HepG2 (cell line): Measurements from ENCODE around the gene SCARF1. TPM values are rescaled to one million over a fixed set of nuclear protein-coding genes. Genes with fewer than 3 reads are reported as not detected.

Experiments used
- POGZ ChIP-seq: sonication (generic); formaldehyde crosslinking; IDR thresholded peaks from 2 replicates; pipeline ENCODE4 v1.4.0; 2020; ENCODE audit warnings: mild to moderate bottlenecking, missing genetic modification reagents
- SP5 ChIP-seq: IDR thresholded peaks from 2 replicates; pipeline ENCODE4 v1.6.1; 2016; ENCODE audit warnings: low read depth, borderline replicate concordance
- SYNCRIP ChIP-seq: fragments of 200-400 bp; formaldehyde crosslinking; IDR thresholded peaks from 2 replicates; pipeline ENCODE4 v1.6.1; 2018; ENCODE audit warnings: mild to moderate bottlenecking, low read depth, low read length; ENCODE audit not compliant: insufficient read depth
- ZNF225 ChIP-seq: sonication (generic); formaldehyde crosslinking; IDR thresholded peaks from 2 replicates; pipeline ENCODE4 v1.4.0; 2020; ENCODE audit warnings: mild to moderate bottlenecking, missing genetic modification reagents
- ZNF496 ChIP-seq: sonication (generic); formaldehyde crosslinking; IDR thresholded peaks from 2 replicates; pipeline ENCODE4 v1.8.1; 2023; ENCODE audit warnings: mild to moderate bottlenecking, moderate library complexity, missing genetic modification reagents; ENCODE audit not compliant: insufficient replicate concordance
- ZNF550 ChIP-seq: sonication (generic); formaldehyde crosslinking; IDR thresholded peaks from 2 replicates; pipeline ENCODE4 v1.4.0; 2020; ENCODE audit warnings: mild to moderate bottlenecking, missing genetic modification reagents, borderline replicate concordance
- ZNF775 ChIP-seq: sonication (generic); formaldehyde crosslinking; IDR thresholded peaks from 2 replicates; pipeline ENCODE4 v1.4.0; 2020; ENCODE audit warnings: missing genetic modification reagents, mild to moderate bottlenecking, moderate library complexity, borderline replicate concordance
- ZNF879 ChIP-seq: sonication (generic); formaldehyde crosslinking; IDR thresholded peaks from 2 replicates; pipeline ENCODE4 v1.8.1; 2023; ENCODE audit warnings: missing genetic modification reagents
- polyA plus RNA-seq, 8 experiments: library from polyadenylated mRNA; depleted of rRNA in 3 of 8; stranded (reverse) in 7 of 8; unstranded in 1 of 8; fragments of >200 nt; fragmentation: Illumina TruSeq in 4 of 8; extraction: Trizol in 4 of 8; gene quantifications; 2 replicates each; pipeline versions ENCODE4 v1.2.1 to v1.2.3, GENCODE V29; 2011 to 2016; ENCODE audit warnings: low read depth in 4 of 8, missing spikeins in 1 of 8, mixed read lengths in 1 of 8; ENCODE audit not compliant: insufficient read depth in 1 of 8
- total RNA-seq, 5 experiments: library from RNA; depleted of rRNA; stranded (reverse); fragments of >200 nt; fragmentation: Illumina TruSeq; extraction: Trizol; gene quantifications; 2 replicates each; pipeline ENCODE4 v1.2.3, GENCODE V29; 2016; ENCODE audit warnings: low read depth in 1 of 5
- TF ChIP-seq, protein P1 (sequence below): sonication (generic); formaldehyde crosslinking; conservative IDR thresholded peaks from 2 replicates; pipeline ENCODE4 v1.4.0; 2020; ENCODE audit warnings: missing genetic modification reagents
- TF ChIP-seq, protein P2 (sequence below): sonication (generic); formaldehyde crosslinking; IDR thresholded peaks from 2 replicates; pipeline ENCODE4 v1.4.0; 2020; ENCODE audit warnings: mild to moderate bottlenecking, missing genetic modification reagents
- TF ChIP-seq, protein P3 (sequence below): sonication (generic); formaldehyde crosslinking; IDR thresholded peaks from 2 replicates; pipeline ENCODE4 v1.4.0; 2020; ENCODE audit warnings: missing genetic modification reagents
- TF ChIP-seq, protein P4 (sequence below): sonication (generic); formaldehyde crosslinking; IDR thresholded peaks from 2 replicates; pipeline ENCODE4 v1.4.0; 2020; ENCODE audit warnings: missing genetic modification reagents
- TF ChIP-seq, protein P5 (sequence below): sonication (generic); formaldehyde crosslinking; IDR thresholded peaks from 2 replicates; pipeline ENCODE4 v1.9.0; 2021; ENCODE audit warnings: missing genetic modification reagents, borderline replicate concordance
- TF ChIP-seq, protein P6 (sequence below): sonication (generic); formaldehyde crosslinking; conservative IDR thresholded peaks from 2 replicates; pipeline ENCODE4 v1.4.0; 2020; ENCODE audit warnings: missing genetic modification reagents
- TF ChIP-seq, protein P7 (sequence below), 2 experiments: fragments of 450-650 bp in 1 of 2; sonication (generic) in 1 of 2; formaldehyde crosslinking; IDR thresholded peaks; 2 replicates each; pipeline versions ENCODE4 v1.5.0 to v1.8.0; 2020 to 2022; ENCODE audit warnings: mild to moderate bottlenecking in 1 of 2, missing genetic modification reagents in 1 of 2

SCARF1 gene
- total and polyA plus RNA-seq, 2 of the 13 experiments (the other 11 are each of a cell fraction or from before 2014, with no cell fraction given), result 0.24 to 0.71 TPM

DNA sequence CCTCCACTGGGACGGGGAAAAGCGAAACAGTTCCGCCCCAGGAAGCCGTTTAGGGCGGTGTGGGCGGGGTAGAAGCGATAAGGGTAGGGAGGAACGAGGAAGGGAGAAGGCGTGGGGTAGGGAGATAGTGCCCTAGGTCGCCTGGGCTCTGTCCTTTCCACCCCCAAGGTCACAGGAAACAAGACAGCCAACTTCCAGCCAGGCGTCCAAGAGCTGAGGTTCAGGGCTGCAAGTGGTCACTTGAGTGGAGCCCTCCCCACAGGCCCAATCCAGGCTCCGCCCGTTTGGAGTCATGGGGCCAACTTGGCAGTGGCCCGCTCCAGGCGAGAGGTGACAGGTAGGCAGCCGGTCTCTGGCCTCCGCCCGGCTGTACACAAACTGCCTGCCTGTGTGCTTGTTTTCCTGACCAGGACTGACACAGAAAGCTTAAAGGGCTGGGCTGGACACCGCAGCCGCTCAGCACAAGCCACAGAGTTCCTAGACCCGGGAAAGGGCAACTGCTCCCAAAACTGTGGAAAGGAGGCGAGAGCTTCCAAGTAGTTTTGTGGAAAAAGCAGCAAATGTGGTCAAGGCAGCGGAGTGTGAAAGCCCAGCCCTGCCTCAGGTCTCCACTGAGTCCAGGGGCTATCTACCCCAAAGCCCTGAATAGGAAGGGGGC lies 4.4 kb upstream of the SCARF1 start, which contains the start of gene RILP (continued):
- TF ChIP-seq ZNF879 (CRISPR knock-in tag), result no peak
- TF ChIP-seq, protein P1, sequence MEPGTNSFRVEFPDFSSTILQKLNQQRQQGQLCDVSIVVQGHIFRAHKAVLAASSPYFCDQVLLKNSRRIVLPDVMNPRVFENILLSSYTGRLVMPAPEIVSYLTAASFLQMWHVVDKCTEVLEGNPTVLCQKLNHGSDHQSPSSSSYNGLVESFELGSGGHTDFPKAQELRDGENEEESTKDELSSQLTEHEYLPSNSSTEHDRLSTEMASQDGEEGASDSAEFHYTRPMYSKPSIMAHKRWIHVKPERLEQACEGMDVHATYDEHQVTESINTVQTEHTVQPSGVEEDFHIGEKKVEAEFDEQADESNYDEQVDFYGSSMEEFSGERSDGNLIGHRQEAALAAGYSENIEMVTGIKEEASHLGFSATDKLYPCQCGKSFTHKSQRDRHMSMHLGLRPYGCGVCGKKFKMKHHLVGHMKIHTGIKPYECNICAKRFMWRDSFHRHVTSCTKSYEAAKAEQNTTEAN, result no peak
- TF ChIP-seq, protein P2, sequence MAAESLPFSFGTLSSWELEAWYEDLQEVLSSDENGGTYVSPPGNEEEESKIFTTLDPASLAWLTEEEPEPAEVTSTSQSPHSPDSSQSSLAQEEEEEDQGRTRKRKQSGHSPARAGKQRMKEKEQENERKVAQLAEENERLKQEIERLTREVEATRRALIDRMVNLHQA (CRISPR knock-in tag), result no peak
- TF ChIP-seq SP5 (CRISPR knock-in tag), result peak; percentile 78; the same call in 1 of the 2 replicates
- peak; percentile 5; the same call in 1 of the 2 replicates for TF ChIP-seq ZNF225 (CRISPR knock-in tag)
- TF ChIP-seq, protein P3, sequence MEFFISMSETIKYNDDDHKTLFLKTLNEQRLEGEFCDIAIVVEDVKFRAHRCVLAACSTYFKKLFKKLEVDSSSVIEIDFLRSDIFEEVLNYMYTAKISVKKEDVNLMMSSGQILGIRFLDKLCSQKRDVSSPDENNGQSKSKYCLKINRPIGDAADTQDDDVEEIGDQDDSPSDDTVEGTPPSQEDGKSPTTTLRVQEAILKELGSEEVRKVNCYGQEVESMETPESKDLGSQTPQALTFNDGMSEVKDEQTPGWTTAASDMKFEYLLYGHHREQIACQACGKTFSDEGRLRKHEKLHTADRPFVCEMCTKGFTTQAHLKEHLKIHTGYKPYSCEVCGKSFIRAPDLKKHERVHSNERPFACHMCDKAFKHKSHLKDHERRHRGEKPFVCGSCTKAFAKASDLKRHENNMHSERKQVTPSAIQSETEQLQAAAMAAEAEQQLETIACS (CRISPR knock-in tag), result no peak
- TF ChIP-seq, protein P4, sequence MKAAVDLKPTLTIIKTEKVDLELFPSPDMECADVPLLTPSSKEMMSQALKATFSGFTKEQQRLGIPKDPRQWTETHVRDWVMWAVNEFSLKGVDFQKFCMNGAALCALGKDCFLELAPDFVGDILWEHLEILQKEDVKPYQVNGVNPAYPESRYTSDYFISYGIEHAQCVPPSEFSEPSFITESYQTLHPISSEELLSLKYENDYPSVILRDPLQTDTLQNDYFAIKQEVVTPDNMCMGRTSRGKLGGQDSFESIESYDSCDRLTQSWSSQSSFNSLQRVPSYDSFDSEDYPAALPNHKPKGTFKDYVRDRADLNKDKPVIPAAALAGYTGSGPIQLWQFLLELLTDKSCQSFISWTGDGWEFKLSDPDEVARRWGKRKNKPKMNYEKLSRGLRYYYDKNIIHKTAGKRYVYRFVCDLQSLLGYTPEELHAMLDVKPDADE (CRISPR knock-in tag), result no peak
- TF ChIP-seq, protein P5, sequence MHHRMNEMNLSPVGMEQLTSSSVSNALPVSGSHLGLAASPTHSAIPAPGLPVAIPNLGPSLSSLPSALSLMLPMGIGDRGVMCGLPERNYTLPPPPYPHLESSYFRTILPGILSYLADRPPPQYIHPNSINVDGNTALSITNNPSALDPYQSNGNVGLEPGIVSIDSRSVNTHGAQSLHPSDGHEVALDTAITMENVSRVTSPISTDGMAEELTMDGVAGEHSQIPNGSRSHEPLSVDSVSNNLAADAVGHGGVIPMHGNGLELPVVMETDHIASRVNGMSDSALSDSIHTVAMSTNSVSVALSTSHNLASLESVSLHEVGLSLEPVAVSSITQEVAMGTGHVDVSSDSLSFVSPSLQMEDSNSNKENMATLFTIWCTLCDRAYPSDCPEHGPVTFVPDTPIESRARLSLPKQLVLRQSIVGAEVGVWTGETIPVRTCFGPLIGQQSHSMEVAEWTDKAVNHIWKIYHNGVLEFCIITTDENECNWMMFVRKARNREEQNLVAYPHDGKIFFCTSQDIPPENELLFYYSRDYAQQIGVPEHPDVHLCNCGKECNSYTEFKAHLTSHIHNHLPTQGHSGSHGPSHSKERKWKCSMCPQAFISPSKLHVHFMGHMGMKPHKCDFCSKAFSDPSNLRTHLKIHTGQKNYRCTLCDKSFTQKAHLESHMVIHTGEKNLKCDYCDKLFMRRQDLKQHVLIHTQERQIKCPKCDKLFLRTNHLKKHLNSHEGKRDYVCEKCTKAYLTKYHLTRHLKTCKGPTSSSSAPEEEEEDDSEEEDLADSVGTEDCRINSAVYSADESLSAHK (CRISPR knock-in tag), result no peak
- no peak for TF ChIP-seq ZNF496
- no peak for TF ChIP-seq SYNCRIP
- no peak for TF ChIP-seq ZNF550 (CRISPR knock-in tag)
- TF ChIP-seq, protein P6, sequence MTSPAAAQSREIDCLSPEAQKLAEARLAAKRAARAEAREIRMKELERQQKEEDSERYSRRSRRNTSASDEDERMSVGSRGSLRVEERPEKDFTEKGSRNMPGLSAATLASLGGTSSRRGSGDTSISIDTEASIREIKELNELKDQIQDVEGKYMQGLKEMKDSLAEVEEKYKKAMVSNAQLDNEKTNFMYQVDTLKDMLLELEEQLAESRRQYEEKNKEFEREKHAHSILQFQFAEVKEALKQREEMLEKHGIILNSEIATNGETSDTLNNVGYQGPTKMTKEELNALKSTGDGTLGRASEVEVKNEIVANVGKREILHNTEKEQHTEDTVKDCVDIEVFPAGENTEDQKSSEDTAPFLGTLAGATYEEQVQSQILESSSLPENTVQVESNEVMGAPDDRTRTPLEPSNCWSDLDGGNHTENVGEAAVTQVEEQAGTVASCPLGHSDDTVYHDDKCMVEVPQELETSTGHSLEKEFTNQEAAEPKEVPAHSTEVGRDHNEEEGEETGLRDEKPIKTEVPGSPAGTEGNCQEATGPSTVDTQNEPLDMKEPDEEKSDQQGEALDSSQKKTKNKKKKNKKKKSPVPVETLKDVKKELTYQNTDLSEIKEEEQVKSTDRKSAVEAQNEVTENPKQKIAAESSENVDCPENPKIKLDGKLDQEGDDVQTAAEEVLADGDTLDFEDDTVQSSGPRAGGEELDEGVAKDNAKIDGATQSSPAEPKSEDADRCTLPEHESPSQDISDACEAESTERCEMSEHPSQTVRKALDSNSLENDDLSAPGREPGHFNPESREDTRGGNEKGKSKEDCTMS (CRISPR knock-in tag), result no peak
- no peak for TF ChIP-seq POGZ
- TF ChIP-seq, protein P7, sequence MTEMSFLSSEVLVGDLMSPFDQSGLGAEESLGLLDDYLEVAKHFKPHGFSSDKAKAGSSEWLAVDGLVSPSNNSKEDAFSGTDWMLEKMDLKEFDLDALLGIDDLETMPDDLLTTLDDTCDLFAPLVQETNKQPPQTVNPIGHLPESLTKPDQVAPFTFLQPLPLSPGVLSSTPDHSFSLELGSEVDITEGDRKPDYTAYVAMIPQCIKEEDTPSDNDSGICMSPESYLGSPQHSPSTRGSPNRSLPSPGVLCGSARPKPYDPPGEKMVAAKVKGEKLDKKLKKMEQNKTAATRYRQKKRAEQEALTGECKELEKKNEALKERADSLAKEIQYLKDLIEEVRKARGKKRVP (CRISPR knock-in tag; IDR thresholded peaks at IDR 0.05), result 0 out of 4 replicates have a peak, but pooled peaks of 1 of the 2 experiments have one; percentile 38
- TF ChIP-seq ZNF775 (CRISPR knock-in tag), result no peak
